Nephron progenitor cell (in vitro differentiated cells): ENCODE measurements around the gene TNFSF18.

Source experiments
- DNase-seq: peaks from one replicate; pipeline ENCODE4 v3.0.0; 2021
- H3K27ac Mint-ChIP-seq: 2 replicates; pipeline ENCODE4 v1.8.0; 2021; ENCODE audit warnings: mild to moderate bottlenecking, moderate library complexity, mixed read lengths
- H3K27me3 Mint-ChIP-seq: 2 replicates; pipeline ENCODE4 v1.8.0; 2021; ENCODE audit warnings: mild to moderate bottlenecking, low read depth, mixed read lengths; ENCODE audit not compliant: poor library complexity
- H3K36me3 Mint-ChIP-seq: 2 replicates; pipeline ENCODE4 v1.8.0; 2021; ENCODE audit warnings: low read depth, mixed read lengths
- H3K4me1 Mint-ChIP-seq: 2 replicates; pipeline ENCODE4 v1.8.0; 2021; ENCODE audit warnings: mixed read lengths
- H3K4me3 Mint-ChIP-seq: 2 replicates; pipeline ENCODE4 v1.8.0; 2021; ENCODE audit warnings: mild to moderate bottlenecking, moderate library complexity, mixed read lengths
- H3K9me3 Mint-ChIP-seq: 2 replicates; pipeline ENCODE4 v1.8.0; 2021; ENCODE audit warnings: mild to moderate bottlenecking, moderate library complexity, mixed read lengths
- TF ChIP-seq, protein P1 (sequence below): fragments of 200-600 bp; sonication (generic); IDR thresholded peaks from 2 replicates; pipeline ENCODE4 v1.5.0; 2021; ENCODE audit warnings: antibody characterized with exemption

The TNFSF18 gene

DNA sequence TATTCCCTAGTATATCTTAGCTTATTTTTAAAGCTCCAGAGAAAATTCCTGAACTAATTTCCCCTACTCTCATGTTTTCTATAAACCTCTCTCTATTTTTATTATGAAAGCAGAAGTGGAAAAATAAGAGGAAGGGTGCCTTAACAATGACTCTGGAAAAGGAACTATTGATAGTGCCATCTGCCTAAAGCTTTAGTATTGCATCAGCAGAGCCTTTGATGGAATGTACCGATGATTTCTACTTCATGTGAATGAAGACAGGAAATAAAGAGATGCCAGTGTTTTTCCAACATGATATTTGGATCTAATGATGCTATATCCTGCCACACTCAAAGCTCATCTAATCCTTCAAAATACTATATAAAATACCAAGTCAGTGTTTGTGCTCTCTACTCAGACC, 35.1 kb downstream of the TNFSF18 start:
- Mint-ChIP-seq H3K27ac (no peak overlapping the region), H3K4me1 (no peaks in the 10 kb centered on the region), H3K9me3 (no peaks in the 10 kb centered on the region), H3K27me3 (peaks cover 3% of the 10 kb centered on the region), H3K36me3 (no peaks in the 10 kb centered on the region), H3K4me3 (no peak overlapping the region)
- DNase-seq, result no peak
- TF ChIP-seq, protein P1, sequence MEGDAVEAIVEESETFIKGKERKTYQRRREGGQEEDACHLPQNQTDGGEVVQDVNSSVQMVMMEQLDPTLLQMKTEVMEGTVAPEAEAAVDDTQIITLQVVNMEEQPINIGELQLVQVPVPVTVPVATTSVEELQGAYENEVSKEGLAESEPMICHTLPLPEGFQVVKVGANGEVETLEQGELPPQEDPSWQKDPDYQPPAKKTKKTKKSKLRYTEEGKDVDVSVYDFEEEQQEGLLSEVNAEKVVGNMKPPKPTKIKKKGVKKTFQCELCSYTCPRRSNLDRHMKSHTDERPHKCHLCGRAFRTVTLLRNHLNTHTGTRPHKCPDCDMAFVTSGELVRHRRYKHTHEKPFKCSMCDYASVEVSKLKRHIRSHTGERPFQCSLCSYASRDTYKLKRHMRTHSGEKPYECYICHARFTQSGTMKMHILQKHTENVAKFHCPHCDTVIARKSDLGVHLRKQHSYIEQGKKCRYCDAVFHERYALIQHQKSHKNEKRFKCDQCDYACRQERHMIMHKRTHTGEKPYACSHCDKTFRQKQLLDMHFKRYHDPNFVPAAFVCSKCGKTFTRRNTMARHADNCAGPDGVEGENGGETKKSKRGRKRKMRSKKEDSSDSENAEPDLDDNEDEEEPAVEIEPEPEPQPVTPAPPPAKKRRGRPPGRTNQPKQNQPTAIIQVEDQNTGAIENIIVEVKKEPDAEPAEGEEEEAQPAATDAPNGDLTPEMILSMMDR, result no peak

GRCh38 chr1:173014160-173014559, 36.6 kb downstream of the TNFSF18 start:
- no peaks in the 10 kb centered on the region for H3K9me3 Mint-ChIP-seq
- DNase-seq, result no peak

GRCh38 chr1:173012126-173012525, 38.6 kb downstream of the TNFSF18 start:
- TF ChIP-seq, protein P1, result no peak
- Mint-ChIP-seq H3K27me3 (peaks cover 2% of the 10 kb centered on the region), H3K4me3 (no peak overlapping the region), H3K4me1 (no peaks in the 10 kb centered on the region), H3K36me3 (no peaks in the 10 kb centered on the region), H3K27ac (no peak overlapping the region), H3K9me3 (no peaks in the 10 kb centered on the region)
- no peak for DNase-seq

More at GRCh38 chr1:173014160-173014559, 36.6 kb downstream of the TNFSF18 start:
- Mint-ChIP-seq H3K4me1 (no peaks in the 10 kb centered on the region), H3K4me3 (no peak overlapping the region), H3K36me3 (no peaks in the 10 kb centered on the region), H3K27ac (no peak overlapping the region), H3K27me3 (peaks cover 3% of the 10 kb centered on the region)
- TF ChIP-seq, protein P1, result no peak

DNA sequence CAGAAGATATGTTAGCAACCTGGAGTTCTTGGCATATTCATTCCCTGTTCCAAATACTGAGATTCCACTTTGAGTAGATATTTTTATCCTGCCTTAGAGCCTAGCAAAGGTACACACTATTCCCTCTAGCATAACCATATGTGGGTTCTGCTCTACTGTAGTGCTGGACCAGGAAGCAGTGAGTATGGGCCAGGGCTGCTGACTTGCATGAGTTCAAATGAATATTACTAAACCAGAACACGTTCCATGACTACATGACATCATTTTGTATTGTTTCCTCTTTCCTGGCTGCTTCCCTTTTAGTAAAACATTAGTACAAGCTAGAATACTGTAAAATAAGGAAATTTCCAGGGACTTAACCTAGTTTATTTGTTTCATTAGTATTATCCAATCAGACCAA, 41.1 kb downstream of the TNFSF18 start:
- H3K27me3 Mint-ChIP-seq, result peaks cover 2% of the 10 kb centered on the region
- H3K27ac Mint-ChIP-seq, result no peak overlapping the region
- TF ChIP-seq, protein P1, result no peak
- no peaks in the 10 kb centered on the region for H3K36me3 Mint-ChIP-seq
- DNase-seq, result no peak
- H3K4me1 Mint-ChIP-seq, result no peaks in the 10 kb centered on the region
- no peaks in the 10 kb centered on the region for H3K9me3 Mint-ChIP-seq
- no peak overlapping the region for H3K4me3 Mint-ChIP-seq

- TF ChIP-seq, protein P1, result no peak
- Mint-ChIP-seq H3K27me3 (peaks cover 2% of the 10 kb centered on the region), H3K36me3 (no peaks in the 10 kb centered on the region), H3K9me3 (peaks cover 19% of the 10 kb centered on the region), H3K4me1 (no peaks in the 10 kb centered on the region), H3K27ac (no peak overlapping the region), H3K4me3 (no peak overlapping the region)
- no peak for DNase-seq
Measured at GRCh38 chr1:173005196-173005864, 45.4 kb downstream of the TNFSF18 start.
